ENCODE measurements around the gene GLCCI1.

DNA sequence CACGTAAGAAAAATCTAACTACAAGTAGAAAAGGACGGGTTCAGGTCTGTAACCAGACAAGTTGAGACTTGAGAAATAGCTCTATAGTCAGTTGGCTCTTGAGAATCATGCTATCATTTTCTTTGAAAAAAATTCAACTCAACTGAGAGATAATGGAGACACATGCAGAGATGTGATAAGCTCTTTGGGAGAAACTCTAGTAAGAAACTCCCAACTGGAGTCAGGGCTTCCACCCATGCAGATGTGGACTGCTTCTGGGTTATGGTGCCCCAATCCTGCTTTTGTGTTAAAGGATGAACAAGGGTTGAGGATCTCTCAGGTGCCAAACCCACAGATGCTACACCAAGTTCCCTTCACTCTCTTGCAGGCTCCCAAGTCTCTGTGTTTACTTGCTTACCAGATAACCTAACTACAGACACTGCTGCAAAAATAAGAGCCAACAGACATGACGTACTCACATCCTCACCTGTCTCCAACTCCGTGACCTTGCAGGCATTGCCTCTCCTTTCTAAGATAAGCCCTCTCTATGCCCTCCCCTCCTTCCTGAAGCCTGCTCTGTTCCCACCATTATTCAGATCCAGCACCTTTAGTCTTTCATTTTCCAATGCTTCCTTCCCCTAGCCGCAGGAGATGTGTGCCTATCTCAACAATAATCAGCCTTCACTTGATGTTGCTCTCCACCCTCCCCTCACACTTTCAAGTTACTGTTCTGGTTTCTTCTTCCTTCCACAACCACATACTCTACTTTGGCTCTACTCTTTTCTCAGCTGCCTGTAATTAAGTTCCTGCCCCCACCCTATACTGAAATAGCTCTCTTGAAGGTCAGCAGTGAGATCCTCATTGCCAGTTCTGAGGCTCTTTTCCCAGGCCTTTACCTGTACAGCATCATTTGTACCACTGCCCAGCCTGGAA lies 163.4 kb downstream of the GLCCI1 start:
- TF ChIP-seq POLR2A (IDR thresholded peaks at IDR 0.05; ENCODE audit: low read length) (no peak), GATA1 (IDR thresholded peaks at IDR 0.05; ENCODE audit: low read depth, low read length) (no peak)
